K562 (cell line): ENCODE data around the gene MIXL1. TPM values are rescaled to one million over a fixed set of nuclear protein-coding genes. Genes with fewer than 3 reads are reported as not detected.

Experiments used
- ATAC-seq: fragments of 200-7000 bp; cut with Tn5 transposase; 3 replicates; pipeline ENCODE4 v1.9.1; 2020; ENCODE audit warnings: moderate library complexity
- BruUV-seq: library from RNA; stranded (reverse); fragments of 400-500 nt; replicated peaks from 2 replicates; lab custom pipeline; 2021; lab: Mats Ljungman, UMichigan
- CTCF ChIA-PET: fragments of 300-600 bp; formaldehyde crosslinking; extraction: SDS; loops from one replicate; lab custom pipeline; 2021; ENCODE audit warnings: low intra/inter-chr PET ratio; lab: Yijun Ruan, JAX
- POLR2A ChIA-PET: fragments of 300-600, 350-650 bp; sonication (Branson Sonifier 250); formaldehyde crosslinking; extraction: SDS; loops from one replicate; lab custom pipeline; 2021; ENCODE audit warnings: antibody characterized with exemption, inconsistent platforms; lab: Yijun Ruan, JAX
- DNase-seq, 4 experiments: peaks; one replicate each; pipeline versions ENCODE4 v3.0.0 to v3.0.0-alpha.2; 2011 to 2018; ENCODE audit warnings: low spot score in 3 of 4, mixed read lengths in 3 of 4; ENCODE audit errors: extremely low read depth in 1 of 4
- FAIRE-seq: peaks from 2 replicates; lab custom pipeline; 2011; peaks lifted over from hg19 to GRCh38; lab: Jason Lieb, UNC
- H2AFZ ChIP-seq: 2 replicates; pipeline ENCODE4 v1.6.0; 2011; ENCODE audit warnings: low read depth, low read length, control low read depth, inconsistent platforms
- H3K27ac ChIP-seq: fragments of 200-600 bp; 3 replicates; pipeline ENCODE4 v1.8.0; 2011; ENCODE audit warnings: low read depth, mild to moderate bottlenecking, control low read depth, inconsistent platforms, low read length, moderate library complexity, mixed read lengths; ENCODE audit errors: extremely low read depth
- H3K27me3 ChIP-seq, 2 experiments: fragments of 300-600 bp in 1 of 2; 2 replicates in 1 of 2; 3 replicates in 1 of 2; pipeline versions ENCODE4 v1.6.0 to v1.8.0; 2011; ENCODE audit warnings: inconsistent platforms in 2 of 2, low read length in 2 of 2, mild to moderate bottlenecking in 1 of 2, mixed read lengths in 1 of 2, moderate library complexity in 1 of 2; ENCODE audit not compliant: control insufficient read depth in 2 of 2, insufficient read depth in 2 of 2
- H3K36me3 ChIP-seq: fragments of 300-600 bp; 3 replicates; pipeline ENCODE4 v1.8.0; 2011; ENCODE audit warnings: mild to moderate bottlenecking, low read length, inconsistent platforms; ENCODE audit not compliant: control insufficient read depth, insufficient read depth
- H3K4me1 ChIP-seq, 2 experiments: fragments of 200-600 bp in 1 of 2; replicated peaks in 1 of 2; 2 replicates in 1 of 2; 3 replicates in 1 of 2; pipeline versions ENCODE4 v1.5.1 to v1.8.0; 2011; ENCODE audit warnings: inconsistent platforms in 2 of 2, low read length in 2 of 2, mild to moderate bottlenecking in 1 of 2, mixed read lengths in 1 of 2, moderate library complexity in 1 of 2; ENCODE audit not compliant: control insufficient read depth in 2 of 2, insufficient read depth in 2 of 2
- H3K4me2 ChIP-seq: 2 replicates; pipeline ENCODE4 v1.6.1; 2011; ENCODE audit warnings: low read length, control low read depth, inconsistent platforms, mixed read lengths; ENCODE audit not compliant: insufficient read depth
- H3K4me3 ChIP-seq: fragments of 200-600 bp; sonication (generic), shearing (Covaris generic); 2 replicates; pipeline ENCODE4 v1.5.1; 2016; ENCODE audit warnings: control low read depth, inconsistent platforms
- H3K79me2 ChIP-seq: fragments of 200-600 bp; 3 replicates; pipeline ENCODE4 v1.8.0; 2011; ENCODE audit warnings: low read length, inconsistent platforms; ENCODE audit not compliant: control insufficient read depth, insufficient read depth
- H3K9ac ChIP-seq, 2 experiments: 2 replicates each; pipeline versions ENCODE4 v1.6.0 to v1.6.1; 2011; ENCODE audit warnings: low read depth in 2 of 2, low read length in 2 of 2, control low read depth in 1 of 2, inconsistent platforms in 1 of 2, mild to moderate bottlenecking in 1 of 2, mixed read lengths in 1 of 2; ENCODE audit not compliant: insufficient read depth in 1 of 2
- H3K9me1 ChIP-seq: one replicate; pipeline ENCODE4 v1.6.0; 2011; ENCODE audit warnings: inconsistent platforms, mild to moderate bottlenecking, low read length, moderate library complexity; ENCODE audit not compliant: control insufficient read depth, insufficient read depth
- H3K9me3 ChIP-seq: replicated peaks from 2 replicates; pipeline ENCODE4 v1.5.1; 2011; ENCODE audit warnings: low read depth, low read length, inconsistent platforms; ENCODE audit not compliant: control insufficient read depth, insufficient read depth
- H4K20me1 ChIP-seq: replicated peaks from 2 replicates; pipeline ENCODE4 v1.6.1; 2011; ENCODE audit warnings: low read length, inconsistent platforms, mixed read lengths; ENCODE audit not compliant: control insufficient read depth, insufficient read depth
- C11orf30 ChIP-seq: fragments of 450-650 bp; IDR thresholded peaks from 2 replicates; pipeline ENCODE4 v1.6.1; 2016; ENCODE audit warnings: low read depth, mild to moderate bottlenecking
- CAMTA2 ChIP-seq: fragments of 250-450 bp; sonication (Bioruptor Pico); conservative IDR thresholded peaks from 2 replicates; pipeline ENCODE4 v1.5.1; 2022
- CREBBP ChIP-seq: IDR thresholded peaks from one replicate; pipeline ENCODE4 v1.6.1; 2012; ENCODE audit warnings: low read depth, mild to moderate bottlenecking, control low read depth, inconsistent platforms, low read length
- MEF2D ChIP-seq: conservative IDR thresholded peaks from 2 replicates; pipeline ENCODE4 v1.6.1; 2016; ENCODE audit warnings: low read depth, missing genetic modification characterization, missing compliant biosample characterization
- SMAD4 ChIP-seq: fragments of 250-450 bp; sonication (Bioruptor Pico); conservative IDR thresholded peaks from 2 replicates; pipeline ENCODE4 v1.8.0; 2021; ENCODE audit warnings: inconsistent platforms, mild to moderate bottlenecking, moderate library complexity
- TCF15 ChIP-seq: fragments of 250-450 bp; sonication (Bioruptor Pico); IDR thresholded peaks from 2 replicates; pipeline ENCODE4 v1.8.0; 2022; ENCODE audit warnings: moderate library complexity, mild to moderate bottlenecking, inconsistent platforms
- ZBTB7A ChIP-seq: IDR thresholded peaks from 2 replicates; pipeline ENCODE4 v1.6.1; 2011; ENCODE audit warnings: low read depth, mild to moderate bottlenecking, low read length, moderate library complexity, borderline replicate concordance; ENCODE audit not compliant: control insufficient read depth
- ZNF316 ChIP-seq: fragments of 450-650 bp; IDR thresholded peaks from 2 replicates; pipeline ENCODE4 v1.6.1; 2016
- WGBS: fragments of 100-300 bp; shearing (Covaris generic); methylation state at CpG from one replicate; pipeline ENCODE4 v1.1.6; 2016; ENCODE audit warnings: low coverage, mixed read lengths; ENCODE audit not compliant: insufficient coverage; ENCODE audit errors: missing lambda C conversion rate; 5-methylcytosine and 5-hydroxymethylcytosine counted together
- in situ Hi-C: fragments of 300-500 bp; cut with MboI; formaldehyde crosslinking; loops from 4 replicates; pipeline ENCODE4 v1.15.0; 2018; ENCODE audit warnings: inconsistent platforms, mixed read lengths
- intact Hi-C: fragments of 100-400 bp; cut with micrococcal nuclease; formaldehyde crosslinking; loops from 2 replicates; pipeline ENCODE4 v1.14.2; 2022
- polyA plus RNA-seq, 8 experiments: library from polyadenylated mRNA; depleted of rRNA in 4 of 8; stranded (reverse) in 5 of 8; unstranded in 3 of 8; fragments of >200 nt; fragmentation: Nextera tagmentation in 2 of 8; fragmentation: Illumina TruSeq in 1 of 8; extraction: Ambion mirVana in 2 of 8; extraction: Trizol in 1 of 8; gene quantifications; 2 replicates each; pipeline versions ENCODE4 v1.2.1 to v1.2.3, GENCODE V29; 2011 to 2014; ENCODE audit warnings: inconsistent platforms in 1 of 8, missing spikeins in 1 of 8
- total RNA-seq, 7 experiments: library from RNA; depleted of rRNA in 6 of 7; stranded (reverse); fragments of >200 nt in 6 of 7; fragmentation: Illumina TruSeq in 2 of 7; extraction: Trizol in 2 of 7; gene quantifications; 2 replicates each; pipeline versions ENCODE4 v1.2.1 to v1.2.3, GENCODE V29; 2011 to 2021; ENCODE audit warnings: low replicate concordance in 1 of 7

The MIXL1 gene
- total and polyA plus RNA-seq, 9 of the 15 experiments (the other 6 are each of a cell fraction or from before 2014, with no cell fraction given), result not detected

- no TSS peak for BruUV-seq
- H3K9ac ChIP-seq, result no peak overlapping the region
- H3K9me3 ChIP-seq, result no peaks in the 10 kb centered on the region
- CTCF ChIA-PET, result no interaction called here
- H3K4me1 ChIP-seq, result no peaks in the 10 kb centered on the region
- DNase-seq (no peak), FAIRE-seq (no peak), ATAC-seq (no peak)
- in situ Hi-C loops (no loop called here), intact Hi-C loops (no loop called here)
- H3K27me3 ChIP-seq, result no peaks in the 10 kb centered on the region
- no peak overlapping the region for H2AFZ ChIP-seq
- 63% methylated on average over 3 of the region's 3 CpGs for WGBS
- no peak overlapping the region for H3K4me2 ChIP-seq
- no peaks in the 10 kb centered on the region for H3K79me2 ChIP-seq
- POLR2A ChIA-PET, result no interaction called here
- TF ChIP-seq ZNF316, result peak; percentile 33; the same call in 1 of the 2 replicates
- TF ChIP-seq ZBTB7A, result no peak
- 0 out of 2 replicates have a peak, but pooled peaks have one; percentile 14 for TF ChIP-seq C11orf30
- TF ChIP-seq MEF2D, result no peak
- no peak for TF ChIP-seq CREBBP
- TF ChIP-seq CAMTA2 (CRISPR knock-in tag), result no peak
- TF ChIP-seq SMAD4 (CRISPR knock-in tag), result no peak
- TF ChIP-seq TCF15 (CRISPR knock-in tag), result no peak
- no peak overlapping the region for H3K27ac ChIP-seq
- no peaks in the 10 kb centered on the region for H3K9me1 ChIP-seq
- H3K4me3 ChIP-seq, result no peak overlapping the region
- H3K36me3 ChIP-seq, result peaks cover 63% of the 10 kb centered on the region; the same call in 2 of the 3 replicates
- H4K20me1 ChIP-seq, result no peaks in the 10 kb centered on the region
Measured at GRCh38 chr1:226276077-226276682, 52.7 kb downstream of the MIXL1 start.

Other genes with a start within 250 kb of the MIXL1 start
- 44.9 and 46.0 TPM in 2 replicates for gene SDE2, start 224.3 kb upstream of the MIXL1 start, total RNA-seq (2014; rRNA removed)
- 62.3 and 72.5 TPM in 2 replicates for gene SDE2, start 224.3 kb upstream of the MIXL1 start, total RNA-seq (2014; rRNA removed; fragmentation: Illumina TruSeq; extraction: Trizol)
- 42.7 and 43.0 TPM in 2 replicates for gene SDE2, start 224.3 kb upstream of the MIXL1 start, total RNA-seq (2015; rRNA removed; fragmentation: Illumina TruSeq; extraction: Trizol)
- 45.3 and 50.5 TPM in 2 replicates for gene SDE2, start 224.3 kb upstream of the MIXL1 start, total RNA-seq (2021)
- gene SDE2, start 224.3 kb upstream of the MIXL1 start, polyA plus RNA-seq (2011; rRNA removed), result 35.6 and 49.1 TPM in 2 replicates
- 35.7 and 39.9 TPM in 2 replicates for gene SDE2, start 224.3 kb upstream of the MIXL1 start, polyA plus RNA-seq (2014; fragmentation: Illumina TruSeq; extraction: Trizol)
- 10 to 100 TPM; 14.3 to 19.3 TPM for gene SDE2, start 224.3 kb upstream of the MIXL1 start, polyA plus RNA-seq (2014; fragmentation: Nextera tagmentation; extraction: Ambion mirVana)
- gene SDE2, start 224.3 kb upstream of the MIXL1 start, polyA plus RNA-seq (2014; rRNA removed), result 44.6 and 46.1 TPM in 2 replicates
- 412 and 510 TPM in 2 replicates for gene H3-3A, start 160.9 kb upstream of the MIXL1 start, total RNA-seq (2014; rRNA removed)
- gene H3-3A, start 160.9 kb upstream of the MIXL1 start, total RNA-seq (2014; rRNA removed; fragmentation: Illumina TruSeq; extraction: Trizol), result 517 and 565 TPM in 2 replicates
- gene H3-3A, start 160.9 kb upstream of the MIXL1 start, total RNA-seq (2015; rRNA removed; fragmentation: Illumina TruSeq; extraction: Trizol), result 394 and 426 TPM in 2 replicates
- 808 and 835 TPM in 2 replicates for gene H3-3A, start 160.9 kb upstream of the MIXL1 start, total RNA-seq (2021)
- 812 and 877 TPM in 2 replicates for gene H3-3A, start 160.9 kb upstream of the MIXL1 start, polyA plus RNA-seq (2011; rRNA removed)
- 758 and 923 TPM in 2 replicates for gene H3-3A, start 160.9 kb upstream of the MIXL1 start, polyA plus RNA-seq (2014; fragmentation: Illumina TruSeq; extraction: Trizol)
- 100 to 1,000 TPM; 543 to 591 TPM for gene H3-3A, start 160.9 kb upstream of the MIXL1 start, polyA plus RNA-seq (2014; fragmentation: Nextera tagmentation; extraction: Ambion mirVana)
- 975 and 1,083 TPM in 2 replicates for gene H3-3A, start 160.9 kb upstream of the MIXL1 start, polyA plus RNA-seq (2014; rRNA removed)
- gene ACBD3, start 36.9 kb upstream of the MIXL1 start, total RNA-seq (2014; rRNA removed), result 25.4 and 31.4 TPM in 2 replicates
- gene ACBD3, start 36.9 kb upstream of the MIXL1 start, total RNA-seq (2014; rRNA removed; fragmentation: Illumina TruSeq; extraction: Trizol), result 31.4 and 35.5 TPM in 2 replicates
- 26.1 and 26.9 TPM in 2 replicates for gene ACBD3, start 36.9 kb upstream of the MIXL1 start, total RNA-seq (2015; rRNA removed; fragmentation: Illumina TruSeq; extraction: Trizol)
- 27.6 and 30.7 TPM in 2 replicates for gene ACBD3, start 36.9 kb upstream of the MIXL1 start, total RNA-seq (2021)
- 36.7 and 37.6 TPM in 2 replicates for gene ACBD3, start 36.9 kb upstream of the MIXL1 start, polyA plus RNA-seq (2011; rRNA removed)
- 25.4 and 32.1 TPM in 2 replicates for gene ACBD3, start 36.9 kb upstream of the MIXL1 start, polyA plus RNA-seq (2014; fragmentation: Illumina TruSeq; extraction: Trizol)
- 10 to 100 TPM; 11.1 to 14.3 TPM for gene ACBD3, start 36.9 kb upstream of the MIXL1 start, polyA plus RNA-seq (2014; fragmentation: Nextera tagmentation; extraction: Ambion mirVana)
- 21.4 and 21.5 TPM in 2 replicates for gene ACBD3, start 36.9 kb upstream of the MIXL1 start, polyA plus RNA-seq (2014; rRNA removed)
- 15.8 and 18.8 TPM in 2 replicates for gene LIN9, start 85.5 kb downstream of the MIXL1 start, total RNA-seq (2014; rRNA removed)
- 31.4 and 37.5 TPM in 2 replicates for gene LIN9, start 85.5 kb downstream of the MIXL1 start, total RNA-seq (2014; rRNA removed; fragmentation: Illumina TruSeq; extraction: Trizol)
- gene LIN9, start 85.5 kb downstream of the MIXL1 start, total RNA-seq (2015; rRNA removed; fragmentation: Illumina TruSeq; extraction: Trizol), result 29.3 and 30.6 TPM in 2 replicates
- 18.9 and 19.4 TPM in 2 replicates for gene LIN9, start 85.5 kb downstream of the MIXL1 start, total RNA-seq (2021)
- 22.9 and 33.0 TPM in 2 replicates for gene LIN9, start 85.5 kb downstream of the MIXL1 start, polyA plus RNA-seq (2011; rRNA removed)
- 21.6 and 25.3 TPM in 2 replicates for gene LIN9, start 85.5 kb downstream of the MIXL1 start, polyA plus RNA-seq (2014; fragmentation: Illumina TruSeq; extraction: Trizol)
- 10 to 100 TPM; 19.4 to 26.8 TPM for gene LIN9, start 85.5 kb downstream of the MIXL1 start, polyA plus RNA-seq (2014; fragmentation: Nextera tagmentation; extraction: Ambion mirVana)
- gene LIN9, start 85.5 kb downstream of the MIXL1 start, polyA plus RNA-seq (2014; rRNA removed), result 19.6 and 25.5 TPM in 2 replicates
- 300 and 416 TPM in 2 replicates for gene PARP1, start 184.4 kb downstream of the MIXL1 start, total RNA-seq (2014; rRNA removed)
- gene PARP1, start 184.4 kb downstream of the MIXL1 start, total RNA-seq (2014; rRNA removed; fragmentation: Illumina TruSeq; extraction: Trizol), result 187 and 203 TPM in 2 replicates
- gene PARP1, start 184.4 kb downstream of the MIXL1 start, total RNA-seq (2015; rRNA removed; fragmentation: Illumina TruSeq; extraction: Trizol), result 216 and 225 TPM in 2 replicates
- gene PARP1, start 184.4 kb downstream of the MIXL1 start, total RNA-seq (2021), result 245 and 279 TPM in 2 replicates
- gene PARP1, start 184.4 kb downstream of the MIXL1 start, polyA plus RNA-seq (2011; rRNA removed), result 250 and 286 TPM in 2 replicates
- gene PARP1, start 184.4 kb downstream of the MIXL1 start, polyA plus RNA-seq (2014; fragmentation: Illumina TruSeq; extraction: Trizol), result 262 and 306 TPM in 2 replicates
- gene PARP1, start 184.4 kb downstream of the MIXL1 start, polyA plus RNA-seq (2014; fragmentation: Nextera tagmentation; extraction: Ambion mirVana), result 100 to 1,000 TPM; 121 to 211 TPM
- gene PARP1, start 184.4 kb downstream of the MIXL1 start, polyA plus RNA-seq (2014; rRNA removed), result 272 and 273 TPM in 2 replicates